Epithelial cell of proximal tubule (primary cell): Measurements from ENCODE around the gene TRPC4AP. TPM values are rescaled to one million over a fixed set of nuclear protein-coding genes. Genes with fewer than 3 reads are reported as not detected.

ENCODE experiments used
- DNase-seq: peaks from one replicate; pipeline ENCODE4 v3.0.0-alpha.2; 2011; ENCODE audit warnings: low read depth
- H3K4me3 ChIP-seq: 2 replicates; pipeline ENCODE4 v1.5.1; 2011; ENCODE audit warnings: low read depth, mild to moderate bottlenecking, low read length
- total RNA-seq: library from RNA; depleted of rRNA; stranded (reverse); fragments of >200 nt; gene quantifications from 2 replicates; pipeline ENCODE4 v1.2.3, GENCODE V29; 2015
- TF ChIP-seq, protein P1 (sequence below): conservative IDR thresholded peaks from 2 replicates; pipeline ENCODE4 v1.5.1; 2012; ENCODE audit warnings: low read depth, mild to moderate bottlenecking, low read length

Gene TRPC4AP
- total RNA-seq, 1 donor from 2014 or later: 58.6 TPM

DNA sequence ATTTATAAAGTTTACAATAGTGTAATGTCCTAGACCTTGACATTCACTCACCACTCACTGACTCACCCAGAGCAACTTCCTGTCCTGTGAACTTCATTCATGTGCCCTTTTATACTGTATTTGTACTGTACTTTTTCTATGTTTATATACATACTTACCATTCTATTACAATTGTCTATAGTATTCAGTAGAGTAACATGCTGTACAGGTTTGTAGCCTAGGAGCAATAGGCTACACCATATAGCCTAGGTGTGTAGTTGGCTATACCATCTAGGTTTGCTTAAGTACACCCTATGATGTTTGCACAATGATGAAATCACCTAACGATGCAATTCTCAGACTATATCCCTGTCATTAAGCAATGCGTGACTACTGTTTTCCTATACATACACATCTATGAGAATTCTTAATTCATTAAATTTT is 37.1 kb upstream of the TRPC4AP start:
- no peak for DNase-seq
- no peak overlapping the region for H3K4me3 ChIP-seq
- TF ChIP-seq, protein P1, sequence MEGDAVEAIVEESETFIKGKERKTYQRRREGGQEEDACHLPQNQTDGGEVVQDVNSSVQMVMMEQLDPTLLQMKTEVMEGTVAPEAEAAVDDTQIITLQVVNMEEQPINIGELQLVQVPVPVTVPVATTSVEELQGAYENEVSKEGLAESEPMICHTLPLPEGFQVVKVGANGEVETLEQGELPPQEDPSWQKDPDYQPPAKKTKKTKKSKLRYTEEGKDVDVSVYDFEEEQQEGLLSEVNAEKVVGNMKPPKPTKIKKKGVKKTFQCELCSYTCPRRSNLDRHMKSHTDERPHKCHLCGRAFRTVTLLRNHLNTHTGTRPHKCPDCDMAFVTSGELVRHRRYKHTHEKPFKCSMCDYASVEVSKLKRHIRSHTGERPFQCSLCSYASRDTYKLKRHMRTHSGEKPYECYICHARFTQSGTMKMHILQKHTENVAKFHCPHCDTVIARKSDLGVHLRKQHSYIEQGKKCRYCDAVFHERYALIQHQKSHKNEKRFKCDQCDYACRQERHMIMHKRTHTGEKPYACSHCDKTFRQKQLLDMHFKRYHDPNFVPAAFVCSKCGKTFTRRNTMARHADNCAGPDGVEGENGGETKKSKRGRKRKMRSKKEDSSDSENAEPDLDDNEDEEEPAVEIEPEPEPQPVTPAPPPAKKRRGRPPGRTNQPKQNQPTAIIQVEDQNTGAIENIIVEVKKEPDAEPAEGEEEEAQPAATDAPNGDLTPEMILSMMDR: no peak

DNA sequence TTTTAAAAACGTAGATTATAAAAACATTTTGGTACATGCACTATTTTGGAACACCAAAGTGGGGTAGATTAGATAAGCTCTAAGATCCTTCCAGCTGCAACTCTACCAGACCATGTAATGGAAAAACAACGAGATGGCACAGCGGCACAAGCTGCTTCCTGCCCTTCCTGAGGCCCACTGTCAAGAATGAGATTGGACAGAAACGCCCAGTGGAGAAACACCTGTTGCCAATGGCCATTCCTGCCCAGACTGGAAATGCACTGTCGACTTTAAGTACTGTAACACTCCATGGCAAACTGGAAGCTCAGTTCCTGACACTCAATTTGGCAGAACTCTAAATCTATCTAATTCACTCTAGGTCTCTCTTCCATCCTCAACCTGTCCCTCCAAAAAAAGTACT is 33.1 kb upstream of the TRPC4AP start:
- no peak for DNase-seq
- TF ChIP-seq, protein P1: no peak
- H3K4me3 ChIP-seq: no peak overlapping the region

DNA sequence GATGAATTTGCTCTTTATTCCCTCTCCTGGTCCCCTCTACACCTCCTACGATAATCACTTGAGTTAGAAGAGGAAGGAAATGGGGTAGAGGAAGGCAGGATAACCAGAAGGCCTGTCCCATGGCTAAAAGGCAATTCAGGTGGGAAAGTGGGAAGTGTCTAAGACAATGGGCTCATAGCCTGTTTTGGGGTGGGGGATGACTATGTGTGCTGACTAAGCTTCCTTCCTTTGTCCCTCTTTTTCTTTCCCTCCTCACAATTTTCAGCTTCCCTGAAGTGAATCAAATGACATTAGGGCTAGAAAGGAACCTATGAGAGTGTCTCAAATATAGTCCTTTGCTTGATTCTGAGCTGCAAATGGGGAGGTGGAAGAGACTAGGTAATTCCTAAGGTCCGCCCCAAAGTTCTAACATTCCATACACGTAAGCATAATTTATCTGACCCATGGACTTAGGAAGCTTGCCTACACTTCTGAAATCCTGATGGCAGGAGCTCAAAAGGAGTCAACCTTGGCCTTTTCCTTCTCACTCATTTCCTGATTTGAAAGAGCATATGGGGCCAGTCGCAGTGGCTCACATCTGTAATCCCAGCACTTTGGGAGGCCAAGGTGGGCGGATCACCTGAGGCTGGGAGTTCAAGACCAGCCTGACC is 30.3 kb upstream of the TRPC4AP start:
- TF ChIP-seq, protein P1: no peak
- no peak for DNase-seq
- no peak overlapping the region for H3K4me3 ChIP-seq

DNA sequence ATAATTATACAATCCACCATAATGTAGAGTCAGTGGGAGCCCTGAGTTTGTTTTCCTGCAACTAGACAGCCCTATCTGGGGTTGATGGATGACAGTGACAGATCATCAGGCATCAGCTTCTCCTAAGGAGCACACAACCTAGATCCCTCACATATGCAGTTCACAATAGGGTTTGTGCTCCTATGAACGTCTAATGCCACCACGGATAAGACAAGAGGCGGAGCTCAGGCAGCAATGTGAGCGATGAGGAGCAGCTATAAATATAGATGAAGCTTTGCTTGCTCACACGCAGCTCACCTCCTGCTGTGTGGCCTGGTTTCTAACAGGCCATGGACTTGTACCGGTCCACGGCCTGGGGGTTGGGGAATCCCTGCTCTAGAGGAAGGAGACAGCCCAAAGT is 28.6 kb upstream of the TRPC4AP start:
- no peak for DNase-seq
- H3K4me3 ChIP-seq: no peak overlapping the region
- TF ChIP-seq, protein P1: no peak

DNA sequence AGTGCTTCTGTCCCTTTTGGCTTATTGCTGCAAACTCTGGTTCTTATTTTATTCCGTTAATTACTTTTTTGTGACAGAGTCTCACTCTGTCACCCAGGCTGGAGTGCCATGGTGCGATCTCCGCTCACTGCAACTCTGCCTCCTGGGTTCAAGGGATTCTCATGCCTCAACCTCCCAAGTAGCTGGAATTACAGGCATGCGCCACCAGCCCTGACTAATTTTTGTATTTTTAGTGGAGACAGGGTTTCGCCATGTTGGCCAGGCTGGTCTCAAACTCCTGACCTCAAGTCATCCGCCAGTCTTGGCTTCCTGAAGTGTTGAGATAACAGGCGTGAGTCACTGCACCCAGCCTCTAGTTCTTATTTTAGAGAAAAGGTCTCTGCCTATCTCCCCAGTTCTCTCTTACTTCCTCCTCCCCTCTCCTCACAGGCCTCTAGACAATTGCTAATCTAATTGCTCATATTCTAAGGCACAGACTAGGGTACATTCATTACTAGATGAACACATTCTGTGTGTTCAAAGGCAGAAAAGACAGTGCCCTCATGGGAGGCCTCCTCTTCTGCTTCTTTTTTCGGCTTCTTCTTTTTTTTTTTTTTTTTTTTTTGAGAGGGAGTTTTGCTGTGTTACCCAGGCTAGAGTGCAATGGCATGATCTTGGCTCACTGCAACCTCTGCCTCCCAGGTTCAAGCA is 27.6 kb upstream of the TRPC4AP start:
- TF ChIP-seq, protein P1: no peak
- no peak overlapping the region for H3K4me3 ChIP-seq
- no peak for DNase-seq

DNA sequence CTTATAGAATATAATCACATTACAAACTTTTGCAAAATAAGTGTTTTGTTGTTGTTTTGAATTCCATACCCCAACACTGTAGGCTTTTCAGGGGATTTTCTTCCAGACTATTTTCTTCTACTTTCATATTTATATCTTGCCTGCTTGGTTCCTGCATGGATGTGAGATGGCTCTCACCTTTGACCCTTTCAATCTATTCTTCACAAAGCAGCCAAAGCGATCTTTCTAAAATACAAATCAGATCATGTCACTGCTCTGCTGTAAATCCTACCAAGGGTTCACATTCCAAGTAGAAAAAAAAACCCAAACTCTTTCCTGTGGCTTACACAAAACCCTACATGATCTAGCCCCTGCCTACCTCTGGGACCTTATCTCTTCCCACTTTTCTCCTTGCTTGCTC is 25.0 kb upstream of the TRPC4AP start:
- TF ChIP-seq, protein P1: no peak
- no peak for DNase-seq
- H3K4me3 ChIP-seq: no peak overlapping the region

DNA sequence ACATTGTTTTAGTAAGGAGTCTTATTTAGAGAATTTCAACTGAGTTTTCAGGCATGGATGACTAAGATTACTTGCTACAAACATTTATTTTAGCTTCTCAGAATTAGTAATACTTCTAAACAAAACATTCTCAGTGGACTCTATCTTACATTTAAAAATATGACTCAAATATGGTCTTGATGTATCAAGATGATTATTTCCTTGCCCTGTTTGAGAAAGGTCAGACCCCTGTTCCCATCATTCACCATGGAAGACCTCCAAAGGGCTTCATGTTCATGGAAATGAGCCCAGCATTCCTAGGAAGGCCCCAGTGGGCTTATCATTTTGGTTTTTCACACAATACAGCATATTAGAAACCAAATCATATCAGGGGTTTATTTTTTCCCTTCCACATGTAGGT is 24.6 kb upstream of the TRPC4AP start:
- no peak overlapping the region for H3K4me3 ChIP-seq
- DNase-seq: no peak
- TF ChIP-seq, protein P1: no peak
